ENCODE results near the gene ZMIZ1.

Gene ZMIZ1

DNA sequence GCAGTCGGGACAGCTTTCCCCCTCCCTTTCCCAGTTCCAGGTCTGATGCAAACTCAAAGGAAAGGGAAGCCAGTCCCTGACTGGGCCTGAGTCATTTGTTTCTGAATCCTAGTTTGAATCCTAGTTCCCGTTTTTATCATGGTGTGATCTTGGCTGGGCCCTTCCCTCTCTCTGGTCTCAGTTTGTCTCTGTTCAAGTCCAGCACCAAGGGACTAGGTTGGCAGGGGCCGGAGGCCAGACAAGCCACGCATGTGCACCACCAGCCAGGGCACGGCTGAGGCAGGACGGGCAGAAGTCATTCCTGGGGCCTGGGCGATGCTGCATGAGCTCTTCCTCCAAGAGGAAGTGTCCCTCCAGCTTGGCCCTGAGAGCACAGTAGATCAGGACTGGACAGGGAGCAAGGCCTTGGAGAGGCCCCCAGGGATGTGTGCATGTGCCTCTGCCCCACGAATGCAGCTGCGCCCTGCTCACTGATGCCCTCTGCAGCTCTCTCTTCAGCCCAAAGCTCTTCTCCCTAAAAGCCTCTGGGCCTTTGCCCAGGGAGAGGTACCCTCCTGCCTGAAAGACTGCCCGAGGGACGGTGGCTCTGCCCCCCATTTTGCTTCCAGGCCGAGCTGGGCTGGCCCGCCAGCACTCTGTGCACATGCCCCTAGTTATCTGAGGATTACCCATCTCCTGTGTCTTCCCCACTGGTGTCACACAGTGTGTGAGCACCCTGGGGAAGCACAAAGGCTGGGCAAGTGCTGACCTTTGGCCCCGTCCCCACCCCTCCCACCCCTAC is 86.7 kb downstream of the ZMIZ1 start:
- DNase-seq (ENCODE audit: low read depth), result no peak

DNA sequence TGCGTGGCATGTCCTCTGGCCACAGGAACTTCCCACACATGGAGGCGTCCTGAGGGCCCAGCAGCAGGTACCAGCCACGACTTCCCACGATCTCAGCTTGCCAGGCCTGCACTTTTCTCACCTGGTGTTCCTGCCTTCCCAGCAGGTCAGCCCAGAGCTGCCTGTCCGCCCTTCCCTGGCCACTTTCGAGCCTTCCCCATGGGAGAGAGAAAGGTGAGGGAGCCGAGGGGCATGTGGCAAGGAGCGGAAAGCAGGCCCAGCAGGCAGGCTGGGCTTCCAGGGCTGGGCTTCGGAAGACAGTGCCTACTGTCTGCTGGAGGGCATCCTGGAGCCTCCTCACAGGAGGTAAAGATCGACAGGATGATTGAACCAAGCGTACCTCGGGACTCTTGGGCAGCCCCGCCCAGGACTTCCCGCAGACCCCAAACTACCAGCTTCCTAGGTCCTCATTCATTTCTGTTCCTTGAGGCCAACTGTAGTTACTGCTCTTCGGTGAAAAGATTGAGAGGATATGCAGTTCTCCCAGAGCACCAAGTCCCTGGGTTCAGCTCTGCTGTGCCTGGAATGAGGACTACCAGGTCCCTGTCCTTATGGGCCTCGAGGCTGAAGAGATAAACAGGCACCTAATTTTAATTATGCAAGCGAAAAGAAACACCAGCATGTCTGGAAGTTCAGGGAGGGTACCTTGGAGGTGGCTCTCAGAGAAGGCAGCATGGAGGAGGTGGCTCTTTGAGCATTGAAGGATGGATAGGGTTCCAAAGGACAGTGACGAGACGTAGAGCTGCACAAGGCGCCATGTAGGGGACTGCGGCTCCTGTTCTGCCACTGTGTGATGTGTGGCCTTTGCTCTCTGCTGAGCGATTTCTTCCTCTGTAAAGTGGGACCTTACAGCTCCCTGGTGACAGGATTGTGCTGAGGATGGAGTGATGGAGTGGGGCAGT is 87.8 kb downstream of the ZMIZ1 start:
- no peak for DNase-seq (ENCODE audit: low read depth)

GRCh38 chr10:79158004-79158340 is 89.2 kb downstream of the ZMIZ1 start:
- no peak for DNase-seq (ENCODE audit: low read depth)

DNA sequence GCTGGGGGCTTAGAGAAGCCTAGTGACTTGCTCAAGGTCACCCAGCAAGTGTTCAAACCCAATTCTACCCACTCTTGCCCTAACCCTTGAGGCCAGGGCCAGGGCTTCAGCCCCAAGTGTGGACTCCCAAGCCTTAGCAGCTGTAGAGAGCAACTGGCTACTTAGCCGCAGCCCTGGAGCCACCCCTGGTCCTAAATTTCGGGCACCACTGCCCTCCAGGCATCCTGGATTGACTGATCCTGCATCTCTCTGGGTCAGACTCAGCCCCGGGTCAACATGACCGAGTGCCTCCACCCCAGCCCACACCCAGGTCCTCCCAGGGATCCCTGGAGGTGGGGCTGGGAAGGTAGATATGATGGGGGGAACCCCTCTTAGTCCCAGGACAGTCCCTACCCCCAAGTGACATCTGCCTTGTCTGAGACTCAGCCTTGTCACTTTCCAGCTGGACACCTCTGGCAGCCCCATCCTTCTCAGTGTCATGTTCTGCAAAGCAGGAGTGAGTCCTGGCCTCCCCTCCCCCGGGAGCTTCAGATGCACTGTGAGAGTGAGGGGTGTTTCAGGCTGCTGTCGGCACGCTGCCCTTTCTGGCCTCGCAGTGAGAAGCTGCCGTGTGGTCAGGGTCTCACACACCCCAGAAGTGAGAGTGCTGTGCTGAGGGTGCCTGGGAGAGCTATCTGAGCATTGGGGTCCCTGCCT is 89.8 kb downstream of the ZMIZ1 start:
- no peak for DNase-seq (ENCODE audit: low read depth)

DNA sequence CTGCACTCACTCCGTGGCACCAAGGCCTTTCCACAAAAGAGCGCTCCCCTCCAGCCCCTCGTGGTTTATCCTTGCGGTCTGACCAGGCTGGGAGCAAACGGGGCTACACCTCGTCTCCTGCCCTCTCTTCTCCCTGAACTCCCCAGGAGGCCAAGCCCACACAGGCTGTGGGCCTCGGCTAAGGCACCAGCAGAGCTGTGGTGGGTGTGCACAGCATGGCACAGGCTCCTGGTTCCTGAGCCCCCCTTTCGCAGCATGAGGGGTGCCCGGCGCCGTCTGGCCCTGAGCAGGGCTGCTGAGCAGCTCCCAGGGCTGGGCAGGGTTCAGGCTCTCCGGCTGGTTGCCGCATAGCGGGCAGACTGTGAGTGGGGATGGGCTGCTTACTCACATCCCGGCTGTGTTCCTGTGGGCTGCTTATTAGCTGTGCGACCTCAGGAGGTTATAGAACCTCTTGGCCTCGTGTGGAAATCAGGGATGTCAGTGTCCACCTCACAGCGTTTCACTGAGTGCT is 90.4 kb downstream of the ZMIZ1 start:
- no peak for DNase-seq (ENCODE audit: low read depth)

- DNase-seq (ENCODE audit: low read depth), result no peak
Observed at GRCh38 chr10:79159785-79160184, 91.0 kb downstream of the ZMIZ1 start.

- DNase-seq (ENCODE audit: low read depth), result no peak
Observed at GRCh38 chr10:79160191-79160590, 91.4 kb downstream of the ZMIZ1 start.

DNA sequence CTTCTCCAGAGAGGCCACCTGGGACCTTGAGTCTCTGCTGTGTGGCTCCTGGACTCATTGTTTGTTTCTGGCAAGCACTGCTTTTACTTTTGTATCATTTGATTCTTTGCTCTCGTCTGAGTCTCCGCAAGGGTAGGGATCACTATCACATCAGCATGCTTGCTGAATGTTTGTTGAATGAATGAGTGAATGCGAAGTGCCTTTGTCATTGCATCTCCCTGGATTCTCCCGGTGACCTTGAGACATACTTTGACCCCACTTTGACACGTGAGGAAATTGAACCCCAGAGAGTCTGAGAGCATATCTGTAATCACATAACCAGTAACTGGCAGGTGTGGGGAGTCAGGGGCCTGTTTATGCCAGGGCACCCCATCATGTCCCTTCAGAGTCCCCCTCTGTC is 92.8 kb downstream of the ZMIZ1 start:
- no peak for DNase-seq (ENCODE audit: low read depth)

GRCh38 chr10:79162022-79162421 is 93.3 kb downstream of the ZMIZ1 start:
- no peak for DNase-seq (ENCODE audit: low read depth)

DNA sequence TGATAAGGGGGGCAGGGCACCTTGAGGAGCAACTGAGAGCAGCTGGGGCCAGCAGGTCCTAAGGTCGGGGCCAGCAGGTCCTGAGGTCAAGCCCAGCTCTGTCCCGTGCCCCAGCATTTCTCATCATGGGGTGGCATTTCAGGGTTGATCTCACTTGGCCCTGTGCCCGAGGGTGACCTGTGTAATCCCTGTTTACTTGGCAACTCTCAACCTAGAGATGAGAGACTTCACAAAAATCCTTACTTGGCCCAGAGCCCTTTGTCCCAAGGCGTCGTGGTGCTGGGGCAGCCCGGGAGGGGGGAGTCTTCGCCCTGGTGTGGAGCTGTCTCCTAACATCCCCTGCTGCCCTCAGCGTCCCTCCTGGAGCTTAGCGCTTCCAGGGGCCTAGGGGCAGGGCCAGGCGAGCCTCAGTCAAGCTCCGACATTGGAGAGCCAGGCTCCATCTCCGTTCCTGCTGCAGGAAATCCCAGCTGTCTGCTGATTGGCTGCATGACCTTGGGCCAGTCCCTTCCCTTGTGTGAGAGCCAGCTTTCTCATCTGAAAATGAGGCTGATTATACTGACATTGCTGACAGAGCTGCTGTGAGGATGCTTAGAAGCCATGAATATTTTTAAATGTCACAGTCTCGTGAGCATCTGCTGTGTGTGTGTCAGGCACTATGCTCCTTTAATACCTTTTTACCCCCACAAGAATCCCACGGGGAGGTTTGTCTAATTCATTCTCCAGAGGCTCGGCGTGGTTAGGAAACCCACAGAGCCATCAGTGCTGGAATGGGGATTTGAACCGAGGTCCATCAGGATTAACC is 94.3 kb downstream of the ZMIZ1 start:
- DNase-seq (ENCODE audit: low read depth), result no peak

- DNase-seq (ENCODE audit: low read depth), result no peak
Observed at GRCh38 chr10:79163666-79163975, 94.9 kb downstream of the ZMIZ1 start.

DNA sequence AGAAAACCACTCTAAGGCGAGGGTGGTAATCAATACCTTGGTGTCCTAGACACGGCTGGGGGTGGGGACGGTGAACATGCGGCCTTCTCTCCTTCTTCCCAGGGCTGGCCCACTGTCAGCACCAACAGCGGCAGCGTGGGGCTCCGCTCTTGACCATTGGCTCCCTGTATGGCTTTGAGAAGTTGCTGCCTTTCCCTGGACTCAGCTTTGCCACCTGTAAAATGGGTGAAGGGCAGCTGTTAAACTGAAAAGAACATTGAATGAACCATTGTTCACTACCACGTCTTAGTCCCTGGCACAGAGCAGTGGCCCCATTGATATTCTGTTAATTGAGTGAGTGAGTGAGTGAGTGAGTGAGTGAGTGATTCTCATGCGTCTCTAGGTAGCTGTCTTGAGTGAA is 95.3 kb downstream of the ZMIZ1 start:
- no peak for DNase-seq (ENCODE audit: low read depth)

DNA sequence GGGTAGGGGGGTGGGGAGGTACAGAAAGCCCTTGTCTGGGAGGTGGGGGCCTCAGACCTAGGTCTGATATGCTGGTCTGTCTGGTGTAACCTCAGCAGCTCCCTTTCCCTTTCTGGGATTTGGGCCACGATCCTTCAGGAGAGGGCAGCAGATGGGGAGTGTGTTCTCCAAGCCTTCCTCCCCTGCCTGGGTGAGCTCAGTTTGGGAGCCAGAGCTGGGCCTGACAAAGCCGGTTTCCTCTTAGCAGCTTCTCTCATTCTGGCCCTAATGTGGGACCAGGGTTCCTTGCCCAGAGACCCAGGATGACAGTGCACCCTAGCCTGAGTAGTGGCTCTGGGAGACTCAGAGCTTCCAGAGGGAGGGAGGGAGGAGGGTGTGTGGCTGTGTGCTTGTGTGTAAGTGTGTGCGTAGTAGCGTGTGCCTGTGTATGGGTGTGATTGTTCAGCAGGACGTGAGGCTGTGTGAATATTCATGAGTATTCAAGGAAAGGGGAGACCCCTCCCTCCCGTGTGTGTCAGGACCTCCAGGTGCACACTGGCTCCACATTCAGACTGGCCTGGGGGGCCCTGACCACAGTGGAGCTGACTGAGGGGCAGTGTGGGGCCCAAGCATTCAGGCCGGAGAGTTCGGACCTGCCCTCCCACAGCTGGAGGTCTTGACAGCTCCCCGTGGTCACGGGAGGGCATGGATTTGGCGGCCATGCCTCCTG is 96.5 kb downstream of the ZMIZ1 start:
- DNase-seq (ENCODE audit: low read depth), result no peak

- no peak for DNase-seq (ENCODE audit: low read depth)
Observed at GRCh38 chr10:79166312-79166721, 97.6 kb downstream of the ZMIZ1 start.

- DNase-seq (ENCODE audit: low read depth), result no peak
Observed at GRCh38 chr10:79166741-79167140, 98.0 kb downstream of the ZMIZ1 start.

- no peak for DNase-seq (ENCODE audit: low read depth)
Observed at GRCh38 chr10:79167537-79167936, 98.8 kb downstream of the ZMIZ1 start.

DNA sequence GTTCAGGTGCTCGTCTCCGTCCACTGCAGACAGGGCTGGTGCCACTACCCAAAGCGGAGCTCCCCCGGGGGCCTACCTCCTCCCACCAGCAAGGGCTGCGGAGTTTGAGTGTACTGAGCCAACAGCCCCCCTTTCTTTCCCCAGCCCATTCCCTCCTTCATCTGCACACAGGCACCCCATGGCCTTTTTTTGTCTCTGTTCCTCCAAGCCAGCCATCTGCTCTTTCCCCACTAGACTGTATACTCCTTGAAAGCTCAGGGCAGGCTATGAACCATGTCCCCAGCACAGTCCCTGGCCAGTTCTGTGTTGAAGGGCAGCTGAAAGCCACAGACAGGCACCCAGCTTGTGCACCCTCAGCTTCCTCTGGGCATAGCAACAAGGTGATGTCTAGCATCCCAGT is 99.4 kb downstream of the ZMIZ1 start:
- DNase-seq (ENCODE audit: low read depth), result no peak

GRCh38 chr10:79170226-79170752 is 101.5 kb downstream of the ZMIZ1 start:
- no peak for DNase-seq (ENCODE audit: low read depth)

DNA sequence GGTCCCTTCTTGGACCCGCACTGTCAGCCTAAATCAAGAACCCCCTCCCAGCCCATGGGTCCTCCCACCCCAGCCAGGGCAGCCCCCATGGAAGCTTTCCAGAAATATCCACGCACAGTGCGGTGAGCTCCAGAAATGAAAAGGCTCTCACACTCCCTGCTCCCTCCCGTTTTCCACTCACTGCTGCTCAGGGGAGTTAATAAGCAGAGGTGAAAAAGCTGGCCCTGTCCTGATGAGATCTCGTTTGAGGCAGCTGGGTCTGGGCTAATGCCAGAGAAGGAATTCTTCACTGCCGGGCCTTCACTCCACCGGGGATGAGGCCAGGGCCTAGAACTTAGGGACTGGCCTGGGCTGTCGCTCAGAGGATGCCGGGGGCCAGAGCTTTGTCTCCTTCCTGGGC is 102.2 kb downstream of the ZMIZ1 start:
- no peak for DNase-seq (ENCODE audit: low read depth)

DNA sequence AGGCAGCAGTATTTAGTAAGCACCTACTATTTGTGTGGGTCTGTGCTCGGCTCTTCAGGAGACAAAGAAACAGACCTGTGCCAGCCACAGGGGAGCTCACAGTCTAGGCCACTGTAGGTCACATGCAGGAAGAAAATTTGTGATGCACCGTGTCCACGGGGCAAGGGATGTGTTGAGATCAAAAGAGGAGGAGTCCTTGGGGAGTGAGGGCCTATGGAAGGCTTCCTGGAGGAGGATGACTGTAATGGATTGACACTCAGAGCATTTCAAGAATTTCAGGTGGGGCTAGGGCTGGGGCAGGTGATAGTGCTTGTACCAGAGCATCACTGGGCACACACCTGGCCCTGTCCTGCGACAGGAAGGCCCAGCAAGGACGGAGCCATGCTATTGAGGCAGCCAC is 102.7 kb downstream of the ZMIZ1 start:
- no peak for DNase-seq (ENCODE audit: low read depth)

- DNase-seq (ENCODE audit: low read depth), result no peak
Observed at GRCh38 chr10:79172881-79173280, 104.1 kb downstream of the ZMIZ1 start.

Measured in non-pigmented ciliary epithelial cell (primary cell).